B cell (primary cell): ENCODE data around the gene BCKDK. TPM values are rescaled to one million over a fixed set of nuclear protein-coding genes. Genes with fewer than 3 reads are reported as not detected.

Experiments used
- ATAC-seq: fragments of 200-7000 bp; cut with Tn5 transposase; one replicate; pipeline ENCODE4 v1.10.0; 2021; ENCODE audit warnings: low read depth, mild to moderate bottlenecking, moderate number of reproducible peaks, moderate library complexity
- CTCF ChIA-PET: fragments of 350-600 bp; sonication (Branson Sonifier 250); formaldehyde crosslinking; loops from one replicate; lab custom pipeline; 2021; ENCODE audit warnings: antibody characterized with exemption, inconsistent platforms; lab: Charles Lee
- POLR2A ChIA-PET: fragments of 350-600 bp; sonication (Branson Sonifier 250); formaldehyde crosslinking; loops from one replicate; lab custom pipeline; 2021; ENCODE audit warnings: antibody characterized with exemption; lab: Charles Lee
- DNase-seq: peaks from one replicate; pipeline ENCODE4 v3.0.0; 2013
- H2AFZ ChIP-seq: 2 replicates; pipeline ENCODE4 v1.6.1; 2012; ENCODE audit warnings: mild to moderate bottlenecking, low read depth, low read length; ENCODE audit not compliant: insufficient read depth, poor library complexity, severe bottlenecking
- H3K27ac ChIP-seq, 2 donors: 1 replicate in 1 of 2; 2 replicates in 1 of 2; pipeline ENCODE4 v1.5.1; 2012 to 2013; ENCODE audit warnings: low read length in 2 of 2, mild to moderate bottlenecking in 2 of 2, moderate library complexity in 1 of 2
- H3K27me3 ChIP-seq, 4 experiments: fragments of 200-600 bp in 1 of 4; sonication (generic) in 1 of 4; replicated peaks in 1 of 4; 1 replicate in 2 of 4; 2 replicates in 2 of 4; pipeline versions ENCODE4 v1.6.1 to v1.7.0; 2013 to 2016; ENCODE audit warnings: low read length in 3 of 4, mild to moderate bottlenecking in 2 of 4, mixed read lengths in 1 of 4, moderate library complexity in 1 of 4; ENCODE audit not compliant: insufficient read depth in 4 of 4, control insufficient read depth in 3 of 4; ENCODE audit errors: control extremely low read depth in 1 of 4
- H3K36me3 ChIP-seq, 2 experiments: replicated peaks in 1 of 2; 1 replicate in 1 of 2; 2 replicates in 1 of 2; pipeline versions ENCODE4 v1.6.1 to v1.7.1; 2013; ENCODE audit warnings: low read length in 1 of 2; ENCODE audit not compliant: insufficient read depth in 2 of 2, control insufficient read depth in 1 of 2; ENCODE audit errors: control extremely low read depth in 1 of 2, extremely low read depth in 1 of 2
- H3K4me1 ChIP-seq, 2 donors: fragments of 200-600 bp in 1 of 2; sonication (generic) in 1 of 2; 1 replicate in 1 of 2; 2 replicates in 1 of 2; pipeline versions ENCODE4 v1.5.1 to v1.6.1; 2013 to 2017; ENCODE audit warnings: low read length in 2 of 2; ENCODE audit not compliant: control insufficient read depth in 2 of 2, insufficient read depth in 2 of 2
- H3K4me2 ChIP-seq: replicated peaks from 2 replicates; pipeline ENCODE3; 2012; ENCODE audit warnings: mild to moderate bottlenecking, low read depth, low read length; ENCODE audit not compliant: poor library complexity, severe bottlenecking
- H3K4me3 ChIP-seq, 5 experiments: fragments of 200-600 bp in 1 of 5; sonication (generic) in 1 of 5; 1 replicate in 3 of 5; 2 replicates in 2 of 5; pipeline versions ENCODE4 v1.5.1 to v1.7.0; 2011 to 2016; ENCODE audit warnings: low read length in 4 of 5, mild to moderate bottlenecking in 4 of 5, low read depth in 2 of 5, control low read depth in 1 of 5, moderate library complexity in 1 of 5; ENCODE audit not compliant: insufficient read depth in 1 of 5; ENCODE audit errors: control extremely low read depth in 1 of 5, extremely low read depth in 1 of 5
- H3K79me2 ChIP-seq: fragments of 200-600 bp; sonication (generic); one replicate; pipeline ENCODE4 v1.6.0; 2016; ENCODE audit warnings: low read length; ENCODE audit not compliant: control insufficient read depth, insufficient read depth
- H3K9ac ChIP-seq: fragments of 200-600 bp; sonication (generic); 2 replicates; pipeline ENCODE4 v1.6.1; 2017; ENCODE audit warnings: mild to moderate bottlenecking, low read length, moderate library complexity
- H3K9me3 ChIP-seq, 3 donors: one replicate each; pipeline versions ENCODE4 v1.6.1 to v1.7.1; 2013; ENCODE audit warnings: low read length in 2 of 3; ENCODE audit not compliant: control insufficient read depth in 2 of 3, insufficient read depth in 1 of 3; ENCODE audit errors: control extremely low read depth in 1 of 3
- H4K20me1 ChIP-seq: 2 replicates; pipeline ENCODE4 v1.6.0; 2012; ENCODE audit warnings: mild to moderate bottlenecking, low read length; ENCODE audit not compliant: insufficient read depth, control insufficient read depth, poor library complexity, severe bottlenecking
- H3K27ac Mint-ChIP-seq: one replicate; pipeline ENCODE4 v1.8.0; 2021; ENCODE audit warnings: mixed read lengths
- H3K27me3 Mint-ChIP-seq: one replicate; pipeline ENCODE4 v1.8.0; 2021; ENCODE audit warnings: mixed read lengths
- H3K4me1 Mint-ChIP-seq: one replicate; pipeline ENCODE4 v1.8.0; 2021; ENCODE audit warnings: mixed read lengths
- H3K4me3 Mint-ChIP-seq: one replicate; pipeline ENCODE4 v1.8.0; 2021; ENCODE audit warnings: mixed read lengths
- H3K9me3 Mint-ChIP-seq: one replicate; pipeline ENCODE4 v1.8.0; 2022; ENCODE audit warnings: mixed read lengths; ENCODE audit not compliant: insufficient read depth
- EZH2 ChIP-seq: IDR thresholded peaks from 2 replicates; pipeline ENCODE4 v1.6.1; 2012; ENCODE audit warnings: borderline replicate concordance, low read depth, mild to moderate bottlenecking, moderate library complexity, low read length; ENCODE audit not compliant: insufficient read depth, poor library complexity, severe bottlenecking
- WGBS: methylation state at CpG from one replicate; pipeline ENCODE4 v1.1.5; 2013; ENCODE audit warnings: missing lambda C conversion rate; ENCODE audit not compliant: insufficient coverage; 5-methylcytosine and 5-hydroxymethylcytosine counted together
- intact Hi-C: fragments of 100-400 bp; cut with micrococcal nuclease; formaldehyde crosslinking; loops from one replicate; pipeline ENCODE4 v1.10.0; 2022
- polyA plus RNA-seq: library from polyadenylated mRNA; depleted of rRNA; stranded (reverse); fragments of >200 nt; gene quantifications from 2 replicates; pipeline ENCODE4 v1.2.3, GENCODE V29; 2012
- total RNA-seq, 2 donors: library from RNA; stranded (reverse); fragments of 120-200 nt in 1 of 2; gene quantifications; 1 replicate in 1 of 2; 2 replicates in 1 of 2; pipeline versions ENCODE4 v1.2.3 to v1.2.4, GENCODE V29; 2013 to 2022
- TF ChIP-seq, protein P1 (sequence below): fragments of 200-600 bp; IDR thresholded peaks from one replicate; pipeline ENCODE4 v1.8.0; 2022; ENCODE audit warnings: antibody characterized with exemption, mild to moderate bottlenecking

Gene BCKDK
- total and polyA plus RNA-seq, 2 donors (not counting 1 experiment from before 2014, with no cell fraction given), result 24.7 to 27.6 TPM

GRCh38 chr16:31061126-31061812, 46.9 kb upstream of the BCKDK start:
- H4K20me1 ChIP-seq, result no peaks in the 10 kb centered on the region
- no peak for DNase-seq
- H3K9me3 Mint-ChIP-seq, result no peaks in the 10 kb centered on the region
- peaks cover 0 to 22% of the 10 kb centered on the region in 2 experiments for H3K36me3 ChIP-seq
- no peak for ATAC-seq
- CTCF ChIA-PET, result no interaction called here
- H3K27ac ChIP-seq, result no peak overlapping the region
- no peaks in the 10 kb centered on the region for H3K4me1 ChIP-seq
- H3K9ac ChIP-seq, result no peak overlapping the region
- H3K9me3 ChIP-seq, result no peaks in the 10 kb centered on the region
- POLR2A ChIA-PET, result no interaction called here
- H3K4me3 Mint-ChIP-seq, result no peak overlapping the region
- H3K4me2 ChIP-seq, result no peak overlapping the region
- H3K27me3 ChIP-seq, result no peaks in the 10 kb centered on the region
- WGBS, result 97% methylated on average over 42 of the region's 42 CpGs
- H2AFZ ChIP-seq, result no peak overlapping the region
- no peaks in the 10 kb centered on the region for H3K27me3 Mint-ChIP-seq
- H3K4me3 ChIP-seq, result no peak overlapping the region
- H3K4me1 Mint-ChIP-seq, result peaks cover 6% of the 10 kb centered on the region
- H3K27ac Mint-ChIP-seq, result no peak overlapping the region
- no peaks in the 10 kb centered on the region for H3K79me2 ChIP-seq
- TF ChIP-seq, protein P1, sequence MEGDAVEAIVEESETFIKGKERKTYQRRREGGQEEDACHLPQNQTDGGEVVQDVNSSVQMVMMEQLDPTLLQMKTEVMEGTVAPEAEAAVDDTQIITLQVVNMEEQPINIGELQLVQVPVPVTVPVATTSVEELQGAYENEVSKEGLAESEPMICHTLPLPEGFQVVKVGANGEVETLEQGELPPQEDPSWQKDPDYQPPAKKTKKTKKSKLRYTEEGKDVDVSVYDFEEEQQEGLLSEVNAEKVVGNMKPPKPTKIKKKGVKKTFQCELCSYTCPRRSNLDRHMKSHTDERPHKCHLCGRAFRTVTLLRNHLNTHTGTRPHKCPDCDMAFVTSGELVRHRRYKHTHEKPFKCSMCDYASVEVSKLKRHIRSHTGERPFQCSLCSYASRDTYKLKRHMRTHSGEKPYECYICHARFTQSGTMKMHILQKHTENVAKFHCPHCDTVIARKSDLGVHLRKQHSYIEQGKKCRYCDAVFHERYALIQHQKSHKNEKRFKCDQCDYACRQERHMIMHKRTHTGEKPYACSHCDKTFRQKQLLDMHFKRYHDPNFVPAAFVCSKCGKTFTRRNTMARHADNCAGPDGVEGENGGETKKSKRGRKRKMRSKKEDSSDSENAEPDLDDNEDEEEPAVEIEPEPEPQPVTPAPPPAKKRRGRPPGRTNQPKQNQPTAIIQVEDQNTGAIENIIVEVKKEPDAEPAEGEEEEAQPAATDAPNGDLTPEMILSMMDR, result no peak
- no peak for TF ChIP-seq EZH2
- intact Hi-C loops, result no loop called here

GRCh38 chr16:31061813-31062440, 46.3 kb upstream of the BCKDK start:
- H3K4me1 Mint-ChIP-seq, result peaks cover 10% of the 10 kb centered on the region
- ChIA-PET POLR2A (no interaction called here), CTCF (no interaction called here)
- Histone ChIP-seq H3K27me3 (no peaks in the 10 kb centered on the region), H3K4me2 (no peak overlapping the region), H3K27ac (no peak overlapping the region), H3K9me3 (no peaks in the 10 kb centered on the region), H3K9ac (no peak overlapping the region), H2AFZ (no peak overlapping the region), H4K20me1 (no peaks in the 10 kb centered on the region), H3K36me3 (peaks cover 0 to 22% of the 10 kb centered on the region in 2 experiments), H3K79me2 (no peaks in the 10 kb centered on the region), H3K4me3 (no peak overlapping the region), H3K4me1 (no peaks in the 10 kb centered on the region)
- no peak for DNase-seq
- H3K27me3 Mint-ChIP-seq, result no peaks in the 10 kb centered on the region
- WGBS, result 98% methylated on average over 54 of the region's 54 CpGs
- H3K9me3 Mint-ChIP-seq, result no peaks in the 10 kb centered on the region
- intact Hi-C loops, result no loop called here
- TF ChIP-seq, protein P1, result no peak
- TF ChIP-seq EZH2, result no peak
- ATAC-seq, result no peak
- H3K4me3 Mint-ChIP-seq, result no peak overlapping the region
- no peak overlapping the region for H3K27ac Mint-ChIP-seq
